ENCODE results near the gene TNNT3. TPM values are rescaled to one million over a fixed set of nuclear protein-coding genes. Genes with fewer than 3 reads are reported as not detected.

TNNT3 gene
- total RNA-seq (2022; extraction: Qiagen RNA extraction; ENCODE audit: low read depth) = not detected in 5 replicates

GRCh38 chr11:1919391-1920127 is at the start of gene TNNT3:
TNNT3 (plus strand) TSS chr11:1919703; CDS start chr11:1922875, 3,172 bp downstream.

GRCh38 chr11:1891831-1892115 is 27.7 kb upstream of the TNNT3 start, which contains the start of gene PRR33:
PRR33 (minus strand) TSS chr11:1891895; CDS start chr11:1890584, 1,311 bp downstream.

GRCh38 chr11:1946812-1947484 is 27.4 kb downstream of the TNNT3 start, which contains the start of gene MRPL23:
MRPL23 (plus strand) TSS chr11:1947332; CDS start chr11:1947363, 31 bp downstream.

Other genes with a start within 250 kb of the TNNT3 start
- not detected in 5 replicates for gene KRTAP5-6, start 222.5 kb upstream of the TNNT3 start, total RNA-seq (2022; extraction: Qiagen RNA extraction; ENCODE audit: low read depth)
- gene IFITM10, start 169.1 kb upstream of the TNNT3 start, total RNA-seq (2022; extraction: Qiagen RNA extraction; ENCODE audit: low read depth) = 0.79 to 1.9 TPM (median 1.0 TPM) in 5 replicates
- 340 to 543 TPM (median 476 TPM) in 5 replicates for gene CTSD, start 155.8 kb upstream of the TNNT3 start, total RNA-seq (2022; extraction: Qiagen RNA extraction; ENCODE audit: low read depth)
- gene SYT8, start 84.7 kb upstream of the TNNT3 start, total RNA-seq (2022; extraction: Qiagen RNA extraction; ENCODE audit: low read depth) = 0.02 to 0.23 TPM in 2 of 5 replicates, not detected in the others
- 0.21 TPM in 1 of 5 replicates, not detected in the others for gene TNNI2, start 80.7 kb upstream of the TNNT3 start, total RNA-seq (2022; extraction: Qiagen RNA extraction; ENCODE audit: low read depth)
- gene LSP1, start 66.6 kb upstream of the TNNT3 start, total RNA-seq (2022; extraction: Qiagen RNA extraction; ENCODE audit: low read depth) = 0.96 to 1.3 TPM (median 1.2 TPM) in 5 replicates
- gene PRR33, start 27.8 kb upstream of the TNNT3 start, total RNA-seq (2022; extraction: Qiagen RNA extraction; ENCODE audit: low read depth) = 0.02 TPM in 1 of 5 replicates, not detected in the others
- gene MRPL23, start 27.6 kb downstream of the TNNT3 start, total RNA-seq (2022; extraction: Qiagen RNA extraction; ENCODE audit: low read depth) = 147 to 160 TPM (median 156 TPM) in 5 replicates
- 7.0 to 13.2 TPM (median 9.8 TPM) in 5 replicates for gene H19, start 78.1 kb downstream of the TNNT3 start, total RNA-seq (2022; extraction: Qiagen RNA extraction; ENCODE audit: low read depth)
- 1.3 to 3.3 TPM (median 1.9 TPM) in 5 replicates for gene IGF2, start 219.7 kb downstream of the TNNT3 start, total RNA-seq (2022; extraction: Qiagen RNA extraction; ENCODE audit: low read depth)
- not detected in 5 replicates for gene INS, start 241.5 kb downstream of the TNNT3 start, total RNA-seq (2022; extraction: Qiagen RNA extraction; ENCODE audit: low read depth)

Data from A549 treated with CpdA at 1 μM for 4 hours (cell line).